Neural progenitor cell (in vitro differentiated cells): ENCODE measurements around the gene CAMK1G.

Experiments
- CTCF ChIP-seq: fragments of 200-600 bp; sonication (generic); IDR thresholded peaks from 2 replicates; pipeline ENCODE4 v1.5.1; 2017; ENCODE audit warnings: antibody characterized with exemption, mild to moderate bottlenecking
- EZH2 ChIP-seq: fragments of 200-600 bp; sonication (generic); IDR thresholded peaks from 2 replicates; pipeline ENCODE4 v1.6.1; 2017; ENCODE audit warnings: antibody characterized with exemption, mild to moderate bottlenecking, moderate library complexity
- EZH2phosphoT487 ChIP-seq: fragments of 200-600 bp; sonication (generic); IDR thresholded peaks from 2 replicates; pipeline ENCODE4 v1.6.1; 2017; ENCODE audit warnings: antibody characterized with exemption

GRCh38 chr1:209595028-209595427 is 11.5 kb downstream of the CAMK1G start:
- no peak for TF ChIP-seq CTCF
- TF ChIP-seq EZH2 = no peak
- TF ChIP-seq EZH2phosphoT487 = no peak
